Endodermal cell (in vitro differentiated cells): ENCODE data around the gene TAF3. TPM values are rescaled to one million over a fixed set of nuclear protein-coding genes. Genes with fewer than 3 reads are reported as not detected.

Source experiments
- DNase-seq: peaks from one replicate; pipeline ENCODE4 v3.0.0-alpha.2; 2017
- H3K27ac ChIP-seq: 2 replicates; pipeline ENCODE4 v1.5.1; 2013; ENCODE audit warnings: mild to moderate bottlenecking, low read depth, low read length, moderate library complexity
- H3K27me3 ChIP-seq: 2 replicates; pipeline ENCODE4 v1.6.1; 2013; ENCODE audit warnings: mild to moderate bottlenecking, low read length, moderate library complexity; ENCODE audit not compliant: insufficient read depth, control insufficient read depth, poor library complexity, severe bottlenecking
- H3K36me3 ChIP-seq: 2 replicates; pipeline ENCODE4 v1.7.0; 2013; ENCODE audit warnings: mild to moderate bottlenecking, low read length, moderate library complexity; ENCODE audit not compliant: control insufficient read depth, insufficient read depth
- H3K4me1 ChIP-seq: one replicate; pipeline ENCODE4 v1.7.0; 2013; ENCODE audit warnings: low read length; ENCODE audit not compliant: control insufficient read depth, insufficient read depth
- H3K4me3 ChIP-seq: 2 replicates; pipeline ENCODE4 v1.5.1; 2013; ENCODE audit warnings: mild to moderate bottlenecking, low read length, moderate library complexity
- H3K9ac ChIP-seq: 2 replicates; pipeline ENCODE4 v1.6.1; 2013; ENCODE audit warnings: mild to moderate bottlenecking, low read length, moderate library complexity; ENCODE audit not compliant: poor library complexity, severe bottlenecking; ENCODE audit errors: extremely low read depth
- H3K9me3 ChIP-seq: 2 replicates; pipeline ENCODE4 v1.6.1; 2013; ENCODE audit warnings: mild to moderate bottlenecking, low read length, moderate library complexity; ENCODE audit not compliant: control insufficient read depth
- H3K27ac Mint-ChIP-seq: 2 replicates; pipeline ENCODE4 v1.8.0; 2020; ENCODE audit warnings: mixed read lengths
- H3K27me3 Mint-ChIP-seq: 2 replicates; pipeline ENCODE4 v1.8.0; 2021; ENCODE audit warnings: mild to moderate bottlenecking, mixed read lengths; ENCODE audit not compliant: insufficient read depth
- H3K36me3 Mint-ChIP-seq: 2 replicates; pipeline ENCODE4 v1.8.0; 2020; ENCODE audit warnings: low read depth, mixed read lengths
- H3K4me1 Mint-ChIP-seq: 2 replicates; pipeline ENCODE4 v1.8.0; 2020; ENCODE audit warnings: mixed read lengths
- H3K4me3 Mint-ChIP-seq: 2 replicates; pipeline ENCODE4 v1.8.0; 2020; ENCODE audit warnings: mild to moderate bottlenecking, moderate library complexity, mixed read lengths
- H3K9me3 Mint-ChIP-seq: 2 replicates; pipeline ENCODE4 v1.8.0; 2020; ENCODE audit warnings: mild to moderate bottlenecking, mixed read lengths
- WGBS, 2 experiments: methylation state at CpG; one replicate each; pipeline versions ENCODE4 v1.1.5 to v1.1.7; 2013; ENCODE audit warnings: missing lambda C conversion rate in 2 of 2, mixed read lengths in 1 of 2; ENCODE audit not compliant: insufficient coverage in 1 of 2, insufficient read length in 1 of 2; 5-methylcytosine and 5-hydroxymethylcytosine counted together
- total RNA-seq, 2 donors: library from RNA; stranded (reverse); fragmentation: NEBNext Ultra II Directional in 1 of 2; extraction: Animal tissue kit (Norgen Biotek cat#: 25700) in 1 of 2; gene quantifications; 2 replicates in 1 of 2; 3 replicates in 1 of 2; pipeline ENCODE4 v1.2.1, GENCODE V29; 2021
- TF ChIP-seq, protein P1 (sequence below): fragments of 200-600 bp; sonication (generic); conservative IDR thresholded peaks from 2 replicates; pipeline ENCODE4 v1.5.0; 2021; ENCODE audit warnings: antibody characterized with exemption, mild to moderate bottlenecking

Gene TAF3
- total RNA-seq, 2 donors from 2014 or later, result 9.9 to 10.0 TPM

- Histone ChIP-seq H3K4me3 (peak overlapping the region; percentile 56), H3K27ac (no peak overlapping the region), H3K36me3 (no peaks in the 10 kb centered on the region), H3K4me1 (peaks cover 9% of the 10 kb centered on the region), H3K27me3 (peaks cover 100% of the 10 kb centered on the region), H3K9me3 (no peaks in the 10 kb centered on the region), H3K9ac (no peak overlapping the region)
- no peaks in the 10 kb centered on the region for H3K9me3 Mint-ChIP-seq
- peaks cover 27% of the 10 kb centered on the region for H3K4me1 Mint-ChIP-seq
- H3K4me3 Mint-ChIP-seq, result peak overlapping the region; percentile 44
- peak; percentile 65 for DNase-seq
- no peaks in the 10 kb centered on the region for H3K36me3 Mint-ChIP-seq
- TF ChIP-seq, protein P1, sequence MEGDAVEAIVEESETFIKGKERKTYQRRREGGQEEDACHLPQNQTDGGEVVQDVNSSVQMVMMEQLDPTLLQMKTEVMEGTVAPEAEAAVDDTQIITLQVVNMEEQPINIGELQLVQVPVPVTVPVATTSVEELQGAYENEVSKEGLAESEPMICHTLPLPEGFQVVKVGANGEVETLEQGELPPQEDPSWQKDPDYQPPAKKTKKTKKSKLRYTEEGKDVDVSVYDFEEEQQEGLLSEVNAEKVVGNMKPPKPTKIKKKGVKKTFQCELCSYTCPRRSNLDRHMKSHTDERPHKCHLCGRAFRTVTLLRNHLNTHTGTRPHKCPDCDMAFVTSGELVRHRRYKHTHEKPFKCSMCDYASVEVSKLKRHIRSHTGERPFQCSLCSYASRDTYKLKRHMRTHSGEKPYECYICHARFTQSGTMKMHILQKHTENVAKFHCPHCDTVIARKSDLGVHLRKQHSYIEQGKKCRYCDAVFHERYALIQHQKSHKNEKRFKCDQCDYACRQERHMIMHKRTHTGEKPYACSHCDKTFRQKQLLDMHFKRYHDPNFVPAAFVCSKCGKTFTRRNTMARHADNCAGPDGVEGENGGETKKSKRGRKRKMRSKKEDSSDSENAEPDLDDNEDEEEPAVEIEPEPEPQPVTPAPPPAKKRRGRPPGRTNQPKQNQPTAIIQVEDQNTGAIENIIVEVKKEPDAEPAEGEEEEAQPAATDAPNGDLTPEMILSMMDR, result no peak
- 2% methylated on average over 9 to 46 of the region's 47 CpGs for WGBS, 2 experiments
- H3K27ac Mint-ChIP-seq, result no peak overlapping the region
- peaks cover 100% of the 10 kb centered on the region for H3K27me3 Mint-ChIP-seq
Measured at GRCh38 chr10:8035641-8036470, 217.6 kb downstream of the TAF3 start.

DNA sequence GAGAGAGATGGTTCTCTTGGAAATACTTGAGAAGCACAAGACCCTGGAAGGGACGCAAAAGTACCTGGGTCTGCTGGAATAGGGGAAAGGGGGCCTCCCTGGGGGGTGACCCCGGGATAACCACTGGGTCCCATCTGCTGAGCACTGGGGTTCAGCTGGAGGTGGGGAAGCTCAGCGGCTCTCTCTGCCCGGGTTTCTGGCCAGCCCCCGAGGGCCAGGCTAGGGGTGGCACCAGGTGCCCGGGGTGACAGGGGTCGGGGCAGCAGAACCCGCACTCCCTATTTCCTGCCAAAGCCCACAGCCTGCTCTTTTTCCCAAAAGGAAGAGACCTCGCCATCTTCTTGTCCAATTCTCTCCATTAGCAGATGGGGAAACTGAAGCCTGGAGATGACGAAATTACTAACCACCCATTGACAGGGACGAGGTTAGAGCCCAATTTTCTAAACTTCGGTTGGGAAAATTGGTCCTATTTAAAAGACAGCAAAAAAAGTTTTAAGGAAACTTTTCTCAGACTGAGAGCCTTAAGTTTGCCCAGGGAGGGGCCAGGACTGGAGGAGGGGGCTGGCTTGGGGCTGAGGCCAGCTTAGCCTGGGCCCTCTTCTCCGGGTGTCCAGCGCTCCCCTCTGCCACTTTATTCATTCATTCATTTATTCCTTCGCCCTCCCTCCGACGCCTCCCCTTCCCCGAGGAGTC is 218.3 kb downstream of the TAF3 start:
- H3K4me3 Mint-ChIP-seq, result peak overlapping the region; percentile 42
- peaks cover 31% of the 10 kb centered on the region for H3K4me1 Mint-ChIP-seq
- no peaks in the 10 kb centered on the region for H3K36me3 Mint-ChIP-seq
- H3K27ac Mint-ChIP-seq, result no peak overlapping the region
- DNase-seq, result peak; percentile 48
- TF ChIP-seq, protein P1, result no peak
- 7 to 14% methylated on average over 9 to 18 of the region's 18 CpGs for WGBS, 2 experiments
- no peak overlapping the region for H3K27ac ChIP-seq
- peaks cover 100% of the 10 kb centered on the region for H3K27me3 ChIP-seq
- no peaks in the 10 kb centered on the region for H3K9me3 Mint-ChIP-seq
- no peaks in the 10 kb centered on the region for H3K9me3 ChIP-seq
- no peaks in the 10 kb centered on the region for H3K36me3 ChIP-seq
- peaks cover 9% of the 10 kb centered on the region for H3K4me1 ChIP-seq
- no peak overlapping the region for H3K9ac ChIP-seq
- H3K4me3 ChIP-seq, result no peak overlapping the region
- H3K27me3 Mint-ChIP-seq, result peaks cover 100% of the 10 kb centered on the region

DNA sequence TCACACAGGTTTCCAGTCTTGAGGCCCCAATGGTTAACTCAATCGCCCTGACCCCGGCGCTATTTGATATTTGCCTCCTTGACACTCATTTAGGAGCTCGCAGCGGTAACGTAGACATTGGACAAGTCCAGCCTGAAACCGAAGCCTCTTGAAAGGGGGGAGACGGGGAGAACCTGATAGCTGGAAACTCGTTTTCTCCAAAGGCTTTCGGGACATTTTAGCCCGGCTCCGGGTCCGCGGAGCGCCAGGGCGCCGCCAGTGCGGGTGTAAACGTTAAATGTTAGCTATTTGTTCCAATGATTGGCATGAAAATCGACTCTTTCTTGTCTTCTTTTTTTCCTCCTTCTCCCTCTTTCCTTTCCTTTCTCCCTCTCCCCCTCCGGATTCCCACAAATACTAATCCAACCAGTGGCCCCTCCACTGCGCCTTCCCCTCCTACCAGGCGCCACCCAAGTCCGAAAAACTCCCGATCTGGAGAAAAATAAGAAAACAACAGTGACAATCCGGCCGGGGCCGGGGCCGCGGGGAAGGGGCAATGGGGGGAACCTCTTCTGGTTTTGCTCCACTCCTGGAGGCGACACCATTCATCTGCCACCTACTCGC is 219.0 kb downstream of the TAF3 start:
- Mint-ChIP-seq H3K27ac (no peak overlapping the region), H3K36me3 (no peaks in the 10 kb centered on the region), H3K4me1 (peaks cover 38% of the 10 kb centered on the region), H3K4me3 (peak overlapping the region; percentile 42), H3K27me3 (peaks cover 100% of the 10 kb centered on the region), H3K9me3 (no peaks in the 10 kb centered on the region)
- 4 to 10% methylated on average over 22 to 32 of the region's 32 CpGs for WGBS, 2 experiments
- Histone ChIP-seq H3K27ac (no peak overlapping the region), H3K9me3 (no peaks in the 10 kb centered on the region), H3K36me3 (no peaks in the 10 kb centered on the region), H3K27me3 (peaks cover 100% of the 10 kb centered on the region), H3K9ac (no peak overlapping the region), H3K4me1 (peaks cover 9% of the 10 kb centered on the region), H3K4me3 (no peak overlapping the region)
- TF ChIP-seq, protein P1, result no peak
- DNase-seq, result peak; percentile 61
